ENCODE measurements around the gene KLHL29. TPM values are rescaled to one million over a fixed set of nuclear protein-coding genes. Genes with fewer than 3 reads are reported as not detected.

Gene KLHL29
- polyA plus RNA-seq, 3 donors, result 8.5 to 10.0 (median 8.8) TPM

DNA sequence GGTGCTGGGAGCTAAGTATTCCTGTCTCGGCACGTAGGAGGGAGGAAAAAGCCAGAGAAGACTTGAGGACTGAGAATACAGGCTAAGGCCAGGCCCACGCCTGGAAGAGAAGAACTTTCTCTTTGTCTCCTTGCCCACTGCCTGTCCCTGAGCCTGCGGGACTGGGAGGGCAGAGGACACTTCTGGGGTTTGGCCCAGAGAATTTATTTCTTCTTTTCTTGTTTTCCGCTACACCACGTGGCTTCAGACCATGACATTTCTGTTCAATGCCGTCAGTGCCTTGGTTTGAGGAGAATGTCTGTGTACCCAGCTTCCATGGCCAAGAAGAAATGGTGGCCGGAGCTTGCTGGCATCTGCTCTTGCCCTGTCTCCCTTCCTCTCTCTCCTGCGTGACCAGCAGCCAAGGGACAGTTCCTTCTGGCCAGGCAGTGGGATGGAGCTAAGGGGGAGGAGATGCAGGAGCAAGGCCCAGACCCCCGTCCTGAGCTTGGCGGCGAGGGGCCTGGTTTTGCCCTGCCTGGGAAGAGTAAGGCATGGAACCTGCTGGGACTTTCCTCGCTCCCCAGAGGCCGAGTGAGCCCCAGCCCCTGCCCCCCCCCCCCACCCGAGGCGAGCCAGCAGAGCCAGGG, 140.3 kb downstream of the KLHL29 start:
- no peak for DNase-seq (ENCODE audit: low read depth in 3 of 3, low spot score in 2 of 3)

- no peak for DNase-seq (ENCODE audit: low read depth in 3 of 3, low spot score in 2 of 3)
These were observed 141.1 kb downstream of the KLHL29 start for GRCh38 chr2:23526114-23526513.

- DNase-seq (ENCODE audit: low read depth in 3 of 3, low spot score in 2 of 3), result no peak
These were observed 142.1 kb downstream of the KLHL29 start for GRCh38 chr2:23526835-23527790.

- DNase-seq (ENCODE audit: low read depth in 3 of 3, low spot score in 2 of 3), result no peak
These were observed 143.2 kb downstream of the KLHL29 start for GRCh38 chr2:23528171-23528570.

GRCh38 chr2:23528690-23529089, 143.7 kb downstream of the KLHL29 start:
- DNase-seq (ENCODE audit: low read depth in 3 of 3, low spot score in 2 of 3), result no peak

- DNase-seq (ENCODE audit: low read depth in 3 of 3, low spot score in 2 of 3), result no peak
These were observed 144.7 kb downstream of the KLHL29 start for GRCh38 chr2:23529659-23530058.

DNA sequence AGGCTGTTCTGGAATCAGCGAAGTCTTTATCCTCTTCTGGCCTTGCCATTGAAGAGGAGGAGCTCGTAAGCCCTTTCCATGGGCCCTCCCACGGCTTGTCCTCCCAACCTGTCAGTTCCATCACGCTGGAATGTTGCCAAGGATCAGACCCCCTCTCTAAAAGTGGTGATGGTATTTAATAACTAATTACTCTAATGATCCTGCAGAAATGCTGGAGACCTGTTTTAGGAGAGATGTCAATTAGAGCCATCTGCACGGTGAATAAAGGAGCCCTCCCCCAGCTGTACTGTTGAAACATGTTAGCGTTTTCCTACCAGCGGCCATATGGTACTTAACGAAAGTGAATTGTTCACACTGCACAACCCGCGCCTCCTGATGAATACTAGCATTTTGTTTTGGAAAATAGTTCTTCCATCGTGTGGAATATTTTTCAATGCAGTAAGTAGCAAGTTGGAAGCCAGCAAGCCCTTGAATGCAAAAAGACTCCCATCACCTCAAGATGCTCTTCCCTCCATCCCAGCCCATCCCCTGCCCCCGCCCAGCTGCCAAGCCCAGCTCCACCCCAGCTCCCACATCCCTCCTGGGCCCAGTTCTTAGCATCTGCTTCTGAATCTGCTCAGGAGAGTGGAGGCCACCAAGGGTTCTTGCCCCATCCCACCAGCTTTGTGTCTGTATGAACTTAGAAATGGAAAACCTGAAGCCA, 145.4 kb downstream of the KLHL29 start:
- DNase-seq (ENCODE audit: low read depth in 3 of 3, low spot score in 2 of 3), result no peak

- DNase-seq (ENCODE audit: low read depth in 3 of 3, low spot score in 2 of 3), result no peak
These were observed 145.9 kb downstream of the KLHL29 start for GRCh38 chr2:23530909-23531276.

- no peak for DNase-seq (ENCODE audit: low read depth in 3 of 3, low spot score in 2 of 3)
These were observed 146.3 kb downstream of the KLHL29 start for GRCh38 chr2:23531280-23531679.

DNA sequence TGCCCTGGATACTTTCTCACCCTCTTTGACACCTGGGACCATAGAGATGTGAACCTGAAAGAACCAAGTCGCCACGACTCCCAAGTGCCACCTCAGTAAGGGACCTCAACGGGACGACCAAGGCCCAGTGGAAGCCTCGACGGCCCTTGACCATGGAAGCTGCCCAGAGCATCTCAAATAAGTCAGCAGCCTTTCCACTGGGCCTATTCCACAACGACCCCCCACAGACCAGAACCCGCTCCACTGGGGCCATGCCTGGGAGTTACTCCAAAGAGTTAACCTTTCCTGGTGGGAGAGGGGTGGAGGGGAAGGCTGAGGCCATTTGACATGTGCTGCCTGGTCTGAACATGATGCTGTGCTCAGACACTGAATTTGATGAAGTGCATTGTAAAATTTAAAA, 146.9 kb downstream of the KLHL29 start:
- DNase-seq (ENCODE audit: low read depth in 3 of 3, low spot score in 2 of 3), result no peak

DNA sequence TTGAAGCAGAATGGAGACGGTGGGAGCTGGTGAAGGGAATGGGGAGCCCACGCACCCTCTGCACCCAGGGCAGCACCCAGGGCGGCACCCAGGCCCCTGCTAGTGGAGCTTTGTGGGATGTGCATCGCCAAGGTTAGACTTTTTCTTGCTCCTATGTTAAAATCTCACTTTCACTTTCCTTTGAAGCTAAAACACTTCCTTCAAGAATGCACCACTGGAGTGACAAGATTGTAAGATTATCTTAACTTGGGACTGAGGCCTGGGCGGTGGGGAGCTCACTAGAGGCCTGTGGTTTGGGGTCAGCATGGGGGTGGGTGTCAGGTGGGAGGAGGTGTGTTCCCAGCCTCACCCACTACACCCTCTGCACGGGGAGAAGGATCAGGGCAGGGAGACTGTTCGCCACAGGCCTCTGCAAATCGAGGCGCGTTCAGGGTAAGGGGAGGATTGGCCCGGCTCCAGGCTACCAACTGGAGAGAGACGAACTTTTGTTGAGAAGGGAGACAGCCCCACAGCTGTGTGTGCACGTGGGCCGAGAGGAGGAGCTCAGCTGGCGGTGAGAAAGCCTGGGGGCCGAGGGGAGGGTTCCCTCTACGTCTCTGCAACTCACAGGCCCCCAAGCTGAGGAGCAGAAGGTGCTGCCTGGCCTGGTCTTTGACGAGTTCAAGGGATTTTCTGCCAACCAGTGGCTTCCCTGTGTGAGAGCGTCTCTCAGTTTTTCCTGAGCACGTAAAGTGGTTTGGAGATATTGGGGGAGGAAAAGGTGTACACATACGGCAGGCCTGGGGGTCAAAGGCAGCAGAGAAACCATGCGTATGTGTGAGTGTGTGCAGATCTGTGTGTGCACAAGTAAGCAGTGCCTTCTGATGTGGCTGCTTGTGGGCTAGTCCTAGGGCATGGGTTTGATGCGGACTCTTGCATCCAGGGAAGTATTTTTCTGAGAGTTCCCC, 147.7 kb downstream of the KLHL29 start:
- DNase-seq (ENCODE audit: low read depth in 3 of 3, low spot score in 2 of 3), result no peak

DNA sequence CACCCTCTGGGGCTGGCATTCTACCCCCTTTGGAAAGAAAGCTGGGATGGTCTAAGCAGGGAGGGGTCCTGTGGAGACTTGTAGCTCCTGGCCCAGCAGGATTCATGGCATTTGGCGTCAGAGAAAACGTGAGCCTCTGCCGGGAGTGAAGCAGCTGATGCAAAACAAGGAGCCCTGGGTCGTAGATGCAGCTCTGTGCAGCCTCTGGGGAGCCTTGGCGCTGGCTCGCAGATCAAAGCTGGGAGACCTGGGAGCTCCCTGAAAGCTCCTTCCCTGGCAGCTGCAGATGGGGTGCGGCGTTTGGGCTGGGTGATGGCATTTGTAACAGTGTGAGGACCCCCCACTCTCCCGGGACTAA, 148.3 kb downstream of the KLHL29 start:
- no peak for DNase-seq (ENCODE audit: low read depth in 3 of 3, low spot score in 2 of 3)

DNA sequence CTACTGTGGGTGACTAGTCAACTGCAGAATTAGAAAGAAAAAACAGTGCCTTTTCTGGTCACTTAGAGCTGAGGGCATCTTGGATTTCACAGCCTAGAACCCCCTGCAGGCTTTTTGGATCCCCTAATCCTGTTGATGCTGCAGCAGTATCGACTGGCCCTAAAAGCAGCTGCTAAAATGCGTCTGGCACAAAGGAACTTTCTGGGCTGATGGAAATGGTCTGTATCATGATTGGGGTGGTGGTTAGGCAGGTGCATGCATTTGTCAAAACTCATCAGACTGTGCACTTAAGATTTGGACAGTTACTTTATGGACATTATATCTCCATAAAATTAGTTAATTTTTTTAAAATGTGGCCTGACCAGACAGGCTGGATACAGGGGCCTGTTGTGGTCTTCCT, 149.8 kb downstream of the KLHL29 start:
- DNase-seq (ENCODE audit: low read depth in 3 of 3, low spot score in 2 of 3), result no peak

DNA sequence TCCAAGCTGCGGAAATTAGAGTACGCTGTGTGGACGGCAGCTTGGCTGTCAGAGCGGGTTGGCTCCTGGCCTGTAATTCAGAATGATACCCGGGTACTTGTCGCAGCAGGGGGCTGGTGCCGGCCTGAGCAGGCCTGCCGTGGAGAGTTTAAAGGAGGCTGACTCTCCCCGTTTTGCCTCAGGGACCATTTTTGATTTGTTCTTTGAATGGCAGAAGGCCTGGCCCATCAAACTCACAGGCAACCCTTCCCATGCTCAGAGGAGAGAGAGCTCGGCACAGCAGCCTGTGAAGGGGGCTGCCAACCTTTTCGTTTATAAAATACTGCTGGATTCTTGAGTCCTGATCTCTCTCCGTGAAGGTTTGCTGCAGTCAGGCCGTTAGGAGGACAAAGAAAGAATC, 151.3 kb downstream of the KLHL29 start:
- DNase-seq (ENCODE audit: low read depth in 3 of 3, low spot score in 2 of 3), result no peak

DNA sequence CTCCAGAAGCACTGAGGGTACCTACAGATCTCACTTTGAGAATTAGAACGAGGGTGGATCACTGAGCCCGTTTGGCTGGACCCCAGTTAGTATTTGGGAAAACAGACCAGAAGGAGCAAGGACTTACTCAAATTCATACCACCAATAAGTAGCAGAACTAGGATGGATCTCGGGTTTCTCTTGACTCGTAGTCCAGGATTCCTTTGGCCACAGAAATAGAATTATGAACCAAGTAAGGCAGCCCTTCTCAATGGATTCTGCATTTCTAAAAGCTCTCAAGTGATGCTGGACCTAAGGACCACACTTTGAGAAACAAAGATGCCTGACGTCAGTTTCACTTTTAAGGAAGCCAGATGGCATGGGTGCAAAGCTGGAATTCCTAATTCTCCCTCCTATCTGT, 153.0 kb downstream of the KLHL29 start:
- no peak for DNase-seq (ENCODE audit: low read depth in 3 of 3, low spot score in 2 of 3)

DNA sequence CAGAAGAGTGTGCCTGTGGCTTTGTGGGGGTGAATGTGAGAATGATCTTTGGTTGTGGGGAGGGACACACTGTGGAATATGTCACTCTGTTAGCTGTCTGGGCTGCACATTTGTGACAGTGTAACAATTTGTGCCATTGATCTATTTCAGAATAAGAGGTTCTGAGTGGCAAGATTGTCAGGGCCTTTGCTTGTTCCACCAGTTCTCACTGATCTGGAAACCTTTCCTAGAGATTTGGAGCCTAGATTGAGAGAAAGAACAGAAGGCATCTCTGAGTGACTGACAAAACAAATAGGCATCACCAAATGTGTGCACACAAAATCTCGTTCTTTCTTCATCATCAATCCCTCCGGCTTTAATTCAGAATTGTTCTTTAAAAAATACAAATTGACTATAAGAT, 153.6 kb downstream of the KLHL29 start:
- DNase-seq (ENCODE audit: low read depth in 3 of 3, low spot score in 2 of 3), result no peak

DNA sequence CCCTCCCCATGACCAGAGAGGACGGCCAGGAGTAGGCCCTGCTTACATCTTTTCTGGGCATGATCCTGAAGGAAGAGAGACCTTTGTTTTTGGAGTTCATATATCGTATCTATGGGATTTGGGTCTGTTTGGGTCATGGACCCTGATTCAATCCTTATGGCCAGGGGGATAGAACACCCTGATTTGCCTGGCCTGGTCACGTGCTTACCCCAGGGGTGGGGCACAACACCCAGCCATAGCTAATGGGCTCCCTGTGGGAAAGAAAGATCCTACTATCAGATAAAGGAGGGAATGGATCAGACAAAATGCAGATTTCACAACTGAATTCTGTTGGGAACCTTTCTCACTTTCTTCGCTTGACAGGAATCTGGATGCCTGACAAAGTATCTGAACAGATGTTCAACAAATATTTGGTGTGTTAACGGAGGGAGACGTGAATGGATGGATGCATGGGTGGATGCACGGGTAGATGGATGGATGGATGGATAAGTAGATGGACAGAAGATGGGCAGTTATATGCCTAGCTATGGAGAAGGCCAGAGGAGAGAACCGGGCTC, 155.9 kb downstream of the KLHL29 start:
- DNase-seq (ENCODE audit: low read depth in 3 of 3, low spot score in 2 of 3), result no peak

DNA sequence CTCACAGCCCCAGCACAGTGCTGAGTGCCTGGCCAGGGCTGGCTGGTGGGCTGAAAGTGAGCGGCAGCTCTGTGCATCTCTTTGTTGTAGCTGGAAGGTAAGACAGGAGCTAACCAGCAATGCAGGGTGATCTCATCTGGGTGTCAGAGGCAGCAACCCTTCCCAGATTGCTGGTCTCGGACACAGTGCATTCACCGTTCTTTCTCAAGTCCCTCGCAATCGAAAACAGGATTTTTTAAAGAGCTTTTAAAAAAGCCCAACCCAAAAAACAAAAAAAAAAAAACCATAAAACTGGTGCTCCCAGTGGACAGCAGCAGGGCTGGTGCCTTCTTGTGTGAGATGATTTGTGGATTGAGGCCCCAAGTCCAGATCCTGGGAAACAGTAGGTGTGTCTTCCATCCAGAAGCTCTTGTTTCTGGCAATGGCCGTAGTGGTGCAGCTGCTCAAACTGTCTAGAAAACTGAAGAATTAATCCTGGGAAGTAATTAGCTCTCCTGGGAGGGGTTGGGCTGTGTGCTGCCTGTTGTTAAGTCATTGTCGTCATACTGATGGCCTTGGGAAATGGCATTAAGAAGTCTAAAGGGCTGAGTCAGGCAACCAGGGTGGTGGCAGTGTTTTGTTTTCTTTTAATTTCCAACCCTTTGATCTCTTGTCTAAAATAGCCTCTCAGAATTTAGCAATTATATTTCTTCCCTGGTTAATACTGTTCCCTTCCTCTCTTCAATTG, 156.7 kb downstream of the KLHL29 start:
- DNase-seq (ENCODE audit: low read depth in 3 of 3, low spot score in 2 of 3), result no peak

DNA sequence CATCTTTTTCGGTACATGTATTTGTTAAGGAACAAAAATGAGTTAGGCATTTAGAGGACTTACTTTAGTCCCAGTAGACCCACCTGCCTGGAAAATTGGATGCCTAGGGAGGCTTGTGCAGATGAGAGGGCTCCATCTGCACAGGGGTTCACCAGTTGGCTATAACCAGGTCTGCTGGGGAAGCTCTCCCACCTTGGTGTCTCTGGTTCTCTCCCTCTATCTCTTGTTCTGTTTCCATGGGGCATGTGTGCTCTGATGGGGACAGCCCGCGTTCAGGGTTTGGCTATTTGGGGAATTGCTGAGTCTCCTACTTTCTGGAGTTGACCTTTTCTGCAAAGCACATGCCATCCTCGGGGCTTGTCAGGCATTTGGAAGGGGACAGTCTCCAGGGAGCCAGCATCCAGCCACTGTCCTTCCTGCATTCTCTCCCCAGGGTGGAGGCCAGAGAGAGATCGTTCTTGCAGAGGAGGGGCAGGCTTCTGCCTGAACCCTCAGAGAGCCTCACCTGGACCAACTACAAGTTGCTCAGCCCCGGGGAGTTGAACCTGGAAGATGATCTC, 157.3 kb downstream of the KLHL29 start:
- DNase-seq (ENCODE audit: low read depth in 3 of 3, low spot score in 2 of 3), result no peak

All from right renal cortex interstitium (tissue), 3 donors.